ENCODE data around the gene SDK1.

DNA sequence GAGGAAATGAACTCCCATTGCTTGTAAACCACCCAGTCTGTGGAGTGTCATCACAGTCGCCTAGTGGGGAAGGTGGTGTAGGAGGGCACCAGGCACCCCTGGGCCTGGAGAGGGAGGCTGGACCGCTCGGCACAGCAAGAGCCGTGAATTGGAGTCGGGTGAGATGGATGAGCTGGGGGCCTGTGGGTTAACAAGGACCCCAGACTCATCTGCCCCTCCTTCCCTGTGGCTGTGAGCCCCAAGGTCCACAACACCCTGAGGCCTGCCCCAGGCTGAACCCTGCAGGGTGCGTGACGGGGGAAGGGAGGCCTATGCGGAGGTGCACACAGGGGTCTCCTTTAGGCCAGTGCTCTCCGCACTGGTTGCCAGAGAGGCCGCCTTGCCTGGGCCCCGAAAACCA, 799.6 kb downstream of the SDK1 start:
- TF ChIP-seq POLR2A (IDR thresholded peaks at IDR 0.05; ENCODE audit: low read depth, low read length) (no peak), FOS (IDR thresholded peaks at IDR 0.05; ENCODE audit: borderline replicate concordance, insufficient read depth, low read length) (no peak), POLR2AphosphoS5 (IDR thresholded peaks at IDR 0.05; ENCODE audit: insufficient read depth, low read depth, low read length) (no peak)
- TF ChIP-seq, protein P1, sequence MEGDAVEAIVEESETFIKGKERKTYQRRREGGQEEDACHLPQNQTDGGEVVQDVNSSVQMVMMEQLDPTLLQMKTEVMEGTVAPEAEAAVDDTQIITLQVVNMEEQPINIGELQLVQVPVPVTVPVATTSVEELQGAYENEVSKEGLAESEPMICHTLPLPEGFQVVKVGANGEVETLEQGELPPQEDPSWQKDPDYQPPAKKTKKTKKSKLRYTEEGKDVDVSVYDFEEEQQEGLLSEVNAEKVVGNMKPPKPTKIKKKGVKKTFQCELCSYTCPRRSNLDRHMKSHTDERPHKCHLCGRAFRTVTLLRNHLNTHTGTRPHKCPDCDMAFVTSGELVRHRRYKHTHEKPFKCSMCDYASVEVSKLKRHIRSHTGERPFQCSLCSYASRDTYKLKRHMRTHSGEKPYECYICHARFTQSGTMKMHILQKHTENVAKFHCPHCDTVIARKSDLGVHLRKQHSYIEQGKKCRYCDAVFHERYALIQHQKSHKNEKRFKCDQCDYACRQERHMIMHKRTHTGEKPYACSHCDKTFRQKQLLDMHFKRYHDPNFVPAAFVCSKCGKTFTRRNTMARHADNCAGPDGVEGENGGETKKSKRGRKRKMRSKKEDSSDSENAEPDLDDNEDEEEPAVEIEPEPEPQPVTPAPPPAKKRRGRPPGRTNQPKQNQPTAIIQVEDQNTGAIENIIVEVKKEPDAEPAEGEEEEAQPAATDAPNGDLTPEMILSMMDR (IDR thresholded peaks at IDR 0.05; ENCODE audit: extremely low read depth in 1 of 2, insufficient read depth in 1 of 2, low read depth in 1 of 2, low read length in 2 of 2), result no peak

Data from endothelial cell of umbilical vein (primary cell).